ENCODE measurements around the gene ZNF280B.

DNA sequence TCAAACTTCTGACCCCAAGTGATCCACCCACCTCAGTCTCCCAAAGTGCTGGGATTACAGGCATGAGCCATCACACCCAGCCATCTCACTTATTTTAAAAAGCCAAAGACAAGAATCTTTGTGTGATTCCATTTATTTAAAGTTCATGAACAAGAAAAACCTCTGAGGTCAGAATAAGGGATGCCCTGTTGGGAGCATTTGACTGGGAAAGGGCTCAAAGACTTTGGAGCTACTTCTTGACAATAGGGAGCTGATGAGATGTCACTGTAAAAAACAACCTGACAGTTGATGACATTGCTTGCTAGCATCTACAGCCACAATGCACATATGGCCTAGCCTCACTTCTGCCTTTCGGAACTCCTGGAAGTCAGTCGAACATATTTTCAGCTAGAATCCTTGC, 5.1 kb upstream of the ZNF280B start:
- TF ChIP-seq, protein P1, sequence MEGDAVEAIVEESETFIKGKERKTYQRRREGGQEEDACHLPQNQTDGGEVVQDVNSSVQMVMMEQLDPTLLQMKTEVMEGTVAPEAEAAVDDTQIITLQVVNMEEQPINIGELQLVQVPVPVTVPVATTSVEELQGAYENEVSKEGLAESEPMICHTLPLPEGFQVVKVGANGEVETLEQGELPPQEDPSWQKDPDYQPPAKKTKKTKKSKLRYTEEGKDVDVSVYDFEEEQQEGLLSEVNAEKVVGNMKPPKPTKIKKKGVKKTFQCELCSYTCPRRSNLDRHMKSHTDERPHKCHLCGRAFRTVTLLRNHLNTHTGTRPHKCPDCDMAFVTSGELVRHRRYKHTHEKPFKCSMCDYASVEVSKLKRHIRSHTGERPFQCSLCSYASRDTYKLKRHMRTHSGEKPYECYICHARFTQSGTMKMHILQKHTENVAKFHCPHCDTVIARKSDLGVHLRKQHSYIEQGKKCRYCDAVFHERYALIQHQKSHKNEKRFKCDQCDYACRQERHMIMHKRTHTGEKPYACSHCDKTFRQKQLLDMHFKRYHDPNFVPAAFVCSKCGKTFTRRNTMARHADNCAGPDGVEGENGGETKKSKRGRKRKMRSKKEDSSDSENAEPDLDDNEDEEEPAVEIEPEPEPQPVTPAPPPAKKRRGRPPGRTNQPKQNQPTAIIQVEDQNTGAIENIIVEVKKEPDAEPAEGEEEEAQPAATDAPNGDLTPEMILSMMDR (IDR thresholded peaks at IDR 0.05) = no peak
- no peak for TF ChIP-seq POLR2A (IDR thresholded peaks at IDR 0.05)

Measured in adrenal gland (tissue), 5 donors.